ENCODE data around the gene TREM2. TPM values are rescaled to one million over a fixed set of nuclear protein-coding genes. Genes with fewer than 3 reads are reported as not detected.

Gene TREM2
- total and polyA plus RNA-seq, 2 of the 13 experiments (the other 11 are each of a cell fraction or from before 2014, with no cell fraction given) = 0.11 TPM; not detected in 1

- Histone ChIP-seq H3K27me3 (ENCODE audit: control insufficient read depth in 1 of 2, insufficient read depth in 2 of 2, low read length in 2 of 2) (peaks cover 1 to 24% of the 10 kb centered on the region in 2 experiments; a peak in 2 of 5 replicates), H3K4me3 (replicated peaks in 1 of 3; ENCODE audit: insufficient read depth in 1 of 3, low read depth in 2 of 3, low read length in 3 of 3) (no peak overlapping the region), H3K4me2 (ENCODE audit: low read depth, low read length) (no peak overlapping the region), H4K20me1 (ENCODE audit: insufficient read depth, low read length) (no peaks in the 10 kb centered on the region), H3K27ac (ENCODE audit: extremely low read length, insufficient read depth, low read length) (no peak overlapping the region), H3K36me3 (replicated peaks in 1 of 2; ENCODE audit: control insufficient read depth in 1 of 2, insufficient read depth in 2 of 2, low read length in 2 of 2) (no peaks in the 10 kb centered on the region), H3K9me3 (ENCODE audit: low read length) (no peaks in the 10 kb centered on the region), H2AFZ (ENCODE audit: low read length) (no peak overlapping the region), H3K9ac (ENCODE audit: insufficient read depth, low read depth, low read length) (no peak overlapping the region), H3K79me2 (ENCODE audit: insufficient read depth, low read length) (no peaks in the 10 kb centered on the region), H3K4me1 (ENCODE audit: insufficient read depth, low read length) (peaks cover 6% of the 10 kb centered on the region)
- ATAC-seq (no peak), DNase-seq (ENCODE audit: low spot score) (no peak), FAIRE-seq (no peak)
- in situ Hi-C loops (cut with HindIII; ENCODE audit: extremely low pct_ligation_motif_present, low pct_unique_long_range_greater_than_20kb) (no loop called here), intact Hi-C loops (cut with micrococcal nuclease; ENCODE audit: unreplicated experiment) (no loop called here)
- WGBS (ENCODE audit: low lambda C conversion rate) = 13% methylated on average over 1 of the region's 3 CpGs
- POLR2A ChIA-PET = no interaction called here
- no TSS peak for BruUV-seq (replicated peaks)
- CTCF ChIA-PET (ENCODE audit: low intra/inter-chr PET ratio, low total read pairs) = no interaction called here
- no peak for TF ChIP-seq CEBPZ (IDR thresholded peaks at IDR 0.05; ENCODE audit: low read length)
- TF ChIP-seq RBM22 (optimal IDR thresholded peaks at IDR 0.05; ENCODE audit: low read length) = no peak
- no peak for TF ChIP-seq ZBTB40 (IDR thresholded peaks at IDR 0.05)
- TF ChIP-seq ZBTB40 (CRISPR knock-in tag; IDR thresholded peaks at IDR 0.05) = no peak
- no peak for TF ChIP-seq PTBP1 (IDR thresholded peaks at IDR 0.05; ENCODE audit: low read depth, low read length, poor library complexity, severe bottlenecking)
- TF ChIP-seq SOX13 (IDR thresholded peaks at IDR 0.05) = no peak
- TF ChIP-seq SOX13 (CRISPR knock-in tag; conservative IDR thresholded peaks at IDR 0.05 in 1 of 2, IDR thresholded peaks at IDR 0.05 in 1 of 2) = no peak
- TF ChIP-seq HIC2 (CRISPR knock-in tag; IDR thresholded peaks at IDR 0.05; ENCODE audit: low read depth) = no peak
- no peak for TF ChIP-seq XBP1 (CRISPR knock-in tag; IDR thresholded peaks at IDR 0.05)
- TF ChIP-seq CENPX (CRISPR knock-in tag; IDR thresholded peaks at IDR 0.05) = no peak
- TF ChIP-seq NFRKB (IDR thresholded peaks at IDR 0.05) = no peak
These were observed 2.0 kb downstream of the TREM2 start for GRCh38 chr6:41160933-41161332.
